PC-9 (cell line): Measurements from ENCODE around the gene XPO5.

Experiments used
- CTCF ChIP-seq: fragments of 200-600 bp; sonication (generic); conservative IDR thresholded peaks from 2 replicates; pipeline ENCODE4 v1.6.1; 2017; ENCODE audit warnings: mixed run types, antibody characterized with exemption, mild to moderate bottlenecking, moderate library complexity
- EZH2 ChIP-seq: fragments of 200-600 bp; sonication (generic); IDR thresholded peaks from 2 replicates; pipeline ENCODE4 v1.8.0; 2017; ENCODE audit warnings: antibody characterized with exemption, low read depth

GRCh38 chr6:43520097-43520496 is 55.7 kb downstream of the XPO5 start:
- TF ChIP-seq CTCF: no peak
- no peak for TF ChIP-seq EZH2
